Stimulated activated CD8-positive, alpha-beta memory T cell treated with anti-CD3 and anti-CD28 coated beads, Interleukin-12 subunit alpha, Interleukin-12 subunit beta, amount 100 ng/mL, for 24 hours (primary cell): ENCODE results near the gene SLC13A3.

ENCODE experiments used
- DNase-seq: peaks from one replicate; pipeline ENCODE4 v3.0.0-alpha.2; 2020; ENCODE audit errors: extremely low read depth

Gene SLC13A3

GRCh38 chr20:46558511-46558959 lies 92.7 kb downstream of the SLC13A3 start:
- DNase-seq, result peak; percentile 34

- DNase-seq, result no peak
Measured at GRCh38 chr20:46557231-46557956, 93.9 kb downstream of the SLC13A3 start.

DNA sequence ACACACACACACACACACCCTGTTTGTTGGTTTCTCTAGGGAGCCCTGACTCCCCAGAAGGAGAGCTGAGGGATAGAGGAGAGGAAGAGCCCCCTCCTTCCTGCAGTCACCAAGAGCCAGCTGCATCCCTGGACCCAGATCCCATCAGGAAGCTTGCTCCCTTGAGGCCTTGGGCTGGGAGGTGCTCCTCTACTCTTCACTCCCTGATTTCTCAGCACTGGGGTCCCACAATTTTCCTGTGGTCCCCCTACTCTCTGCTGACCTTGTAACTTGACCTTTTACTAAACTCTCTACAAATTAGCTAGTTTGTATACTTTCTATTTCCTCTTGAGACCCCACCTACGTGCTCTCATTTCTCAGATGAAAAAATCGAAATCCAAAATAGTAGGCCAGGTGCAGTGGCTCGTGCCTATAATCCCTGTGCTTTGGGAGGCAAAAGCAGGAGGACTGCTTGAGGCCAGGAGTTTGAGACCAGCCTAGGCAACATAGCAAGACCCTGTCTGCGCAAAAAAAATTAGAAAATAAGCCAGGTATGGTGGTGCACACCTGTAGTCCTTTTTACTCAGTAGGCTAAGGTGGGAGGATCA lies 95.8 kb downstream of the SLC13A3 start:
- DNase-seq, result no peak

DNA sequence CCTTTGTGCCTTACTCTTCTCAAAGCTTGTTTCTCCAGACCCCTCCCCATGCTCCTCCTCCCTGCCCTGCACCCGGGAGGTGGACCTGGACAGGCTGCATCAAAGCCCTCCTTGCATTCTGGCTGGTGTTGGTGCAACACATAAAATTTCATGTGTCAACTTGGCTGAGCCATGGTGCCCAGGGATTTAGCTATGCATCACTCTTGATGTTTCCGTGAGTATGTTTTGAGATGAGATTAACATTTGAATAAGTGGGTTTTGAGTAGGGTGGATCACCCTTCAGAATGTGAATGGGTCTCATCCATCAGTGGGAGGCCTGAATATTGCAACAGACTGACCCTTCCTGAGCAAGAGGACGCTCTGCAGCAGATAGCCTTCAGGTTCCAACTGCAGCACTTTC lies 96.4 kb downstream of the SLC13A3 start:
- DNase-seq, result no peak

DNA sequence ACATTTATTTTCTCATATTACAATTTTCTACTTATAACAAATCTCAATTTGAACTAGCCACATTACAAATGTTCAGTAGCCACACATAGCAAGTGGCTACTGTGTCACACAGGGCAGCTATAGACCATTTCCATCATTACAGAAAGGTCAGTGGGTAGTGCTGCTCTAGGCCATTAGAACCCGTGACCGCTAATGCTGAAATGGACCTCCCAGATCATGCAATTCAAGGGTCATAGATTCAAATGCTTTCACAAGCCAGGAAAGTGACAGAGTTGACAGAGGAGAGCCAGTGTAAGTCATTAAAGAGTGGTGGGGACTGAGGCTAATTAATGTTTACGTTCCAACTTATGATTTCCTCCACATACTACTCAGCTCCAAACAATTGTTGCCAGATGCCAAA lies 97.3 kb downstream of the SLC13A3 start:
- no peak for DNase-seq

DNA sequence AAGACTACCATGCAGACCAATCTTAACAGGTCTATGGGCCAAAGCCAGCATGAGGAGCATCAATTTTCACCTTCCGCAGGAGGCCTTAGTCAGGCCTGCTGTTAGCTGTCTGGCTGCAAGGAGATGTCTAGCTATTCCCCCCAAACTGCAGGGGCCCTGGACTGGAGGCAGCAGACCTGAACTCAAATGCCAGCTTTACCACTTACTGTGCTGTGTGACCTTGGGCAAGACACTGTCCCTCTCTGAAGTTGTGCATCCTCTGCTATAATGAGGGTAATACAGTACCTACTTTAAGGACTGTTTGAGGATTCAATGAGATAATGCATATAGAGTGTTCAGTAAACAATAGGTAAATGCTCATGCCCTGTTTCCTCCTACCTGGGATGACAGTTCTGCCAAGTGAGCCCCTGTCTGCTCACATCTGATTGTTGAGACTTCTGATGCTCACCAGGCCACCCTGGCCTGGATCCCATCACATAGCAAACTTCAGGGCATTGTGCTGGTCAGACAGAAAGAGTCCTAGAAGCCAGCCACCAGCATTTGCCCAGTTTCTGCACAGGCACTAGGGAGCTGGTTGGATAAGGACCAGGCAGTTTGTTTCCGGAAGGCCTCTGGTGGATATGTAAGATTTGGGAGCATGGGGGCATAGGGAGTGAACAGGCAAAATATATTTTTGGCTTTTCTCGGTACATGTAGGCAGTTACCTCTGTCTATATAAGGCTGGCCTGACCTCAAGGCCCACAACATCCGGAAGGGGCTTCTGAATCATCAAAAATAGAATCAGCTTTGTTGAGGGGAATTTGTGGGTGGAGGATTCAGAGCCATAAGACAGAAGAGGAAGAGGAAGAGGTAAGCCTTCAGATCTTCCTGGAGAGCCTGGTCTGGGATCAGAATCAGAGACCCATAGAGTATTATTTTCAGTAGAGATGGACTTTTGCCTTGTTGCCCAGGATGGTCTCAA lies 98.5 kb downstream of the SLC13A3 start:
- DNase-seq, result peak; percentile 24

- DNase-seq, result no peak
Measured at GRCh38 chr20:46551522-46552381, 99.5 kb downstream of the SLC13A3 start.

- DNase-seq, result no peak
Measured at GRCh38 chr20:46550461-46550860, 100.8 kb downstream of the SLC13A3 start, which contains the start of gene OCSTAMP. TSS of gene OCSTAMP (minus strand) at chr20:46550654. CDS start at chr20:46550560, 94 bp downstream.

GRCh38 chr20:46549188-46549972 lies 101.9 kb downstream of the SLC13A3 start:
- DNase-seq, result no peak

DNA sequence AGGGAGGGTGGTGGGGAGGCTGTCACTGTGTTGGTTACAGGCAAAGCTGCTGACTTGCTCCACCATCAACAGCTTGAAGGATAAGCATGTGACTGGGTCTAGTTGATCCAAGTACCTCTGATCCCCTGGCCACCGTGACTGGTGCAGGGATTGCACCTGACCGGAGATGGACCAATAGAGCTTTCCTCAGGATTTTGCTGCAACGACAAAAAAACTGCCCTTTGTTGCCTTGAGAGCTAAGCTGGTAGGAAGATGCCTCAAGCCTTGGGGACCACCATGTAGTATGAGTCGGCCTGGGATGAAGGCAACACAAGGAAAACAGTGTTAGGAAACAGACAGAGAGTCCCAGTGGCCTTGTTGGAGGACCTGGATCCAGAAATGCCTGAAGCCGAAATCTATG lies 102.6 kb downstream of the SLC13A3 start:
- no peak for DNase-seq

- no peak for DNase-seq
Measured at GRCh38 chr20:46547995-46548394, 103.3 kb downstream of the SLC13A3 start.

- DNase-seq, result no peak
Measured at GRCh38 chr20:46546936-46547335, 104.3 kb downstream of the SLC13A3 start.

DNA sequence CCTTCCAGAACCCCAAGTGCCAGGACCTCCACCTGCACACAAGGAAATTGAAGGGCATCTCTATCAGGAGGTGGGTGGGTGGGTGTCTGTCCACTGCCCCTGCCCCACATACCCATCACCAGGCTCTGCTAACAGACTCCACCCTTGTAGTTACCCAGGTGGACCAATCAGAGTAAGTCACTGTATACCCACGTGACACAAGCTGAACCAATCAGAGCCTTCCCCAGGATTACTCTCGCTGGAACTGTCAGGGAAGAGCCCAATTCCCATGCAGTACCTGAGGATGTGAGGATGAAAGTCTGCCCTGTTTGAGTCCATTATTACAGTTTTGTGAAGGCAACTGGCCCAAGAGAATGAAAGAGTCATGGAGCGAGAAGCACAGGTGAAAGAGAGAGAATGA lies 105.0 kb downstream of the SLC13A3 start:
- DNase-seq, result no peak

DNA sequence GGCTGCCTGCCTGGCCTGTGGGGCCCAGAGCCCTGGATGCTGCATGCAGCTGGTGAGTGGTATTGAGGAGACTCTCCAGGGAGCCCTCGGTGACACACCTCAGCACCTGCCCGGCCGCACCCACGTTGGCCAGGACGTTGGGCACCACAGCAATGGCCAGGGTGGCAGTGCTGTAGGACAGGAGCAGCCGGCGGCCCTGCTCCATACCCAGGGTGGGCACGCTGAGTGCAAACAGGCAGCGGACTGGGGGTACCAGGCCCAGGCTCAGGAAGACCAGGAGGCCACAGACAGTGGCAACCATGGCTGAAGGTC lies 105.5 kb downstream of the SLC13A3 start:
- no peak for DNase-seq

DNA sequence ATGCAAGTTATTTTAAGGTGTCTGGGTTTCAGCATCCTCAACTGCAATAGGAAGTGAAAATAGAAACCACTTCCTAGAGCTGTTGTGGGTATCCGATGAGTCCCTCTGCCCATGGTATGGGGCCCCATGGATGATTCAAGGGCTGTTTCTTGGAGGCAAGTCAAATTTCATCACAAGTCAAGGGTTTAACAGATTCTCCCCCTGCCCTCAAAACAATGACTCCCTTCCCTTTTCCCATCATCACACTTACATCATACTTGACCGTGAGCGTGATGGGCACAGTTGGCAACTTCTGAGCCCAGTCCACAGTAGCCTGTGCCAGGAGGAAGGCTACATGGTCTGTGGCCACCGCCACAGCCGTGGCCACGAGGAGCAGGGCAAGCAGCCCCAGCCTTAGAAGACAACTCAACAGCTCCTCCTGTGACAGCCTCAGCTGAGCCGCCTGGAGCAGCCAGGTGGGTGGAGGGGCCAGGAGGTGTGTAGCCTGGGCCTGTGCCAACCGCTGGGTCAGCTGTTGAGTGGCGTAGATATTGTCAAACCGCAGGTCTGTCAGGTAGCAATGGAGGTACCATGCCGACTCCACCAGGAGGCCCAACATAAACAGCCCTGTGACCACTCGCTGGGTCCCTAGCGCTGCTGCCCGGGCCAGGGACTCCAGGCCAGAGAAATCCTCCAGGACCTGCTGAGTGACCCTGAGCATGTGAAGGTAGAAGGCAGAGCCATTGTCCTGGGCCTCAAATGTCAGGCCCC lies 106.0 kb downstream of the SLC13A3 start:
- DNase-seq, result no peak

- no peak for DNase-seq
Measured at GRCh38 chr20:46544576-46544975, 106.7 kb downstream of the SLC13A3 start.

GRCh38 chr20:46543959-46544358 lies 107.3 kb downstream of the SLC13A3 start:
- no peak for DNase-seq

- no peak for DNase-seq
Measured at GRCh38 chr20:46543033-46543432, 108.2 kb downstream of the SLC13A3 start.

- no peak for DNase-seq
Measured at GRCh38 chr20:46541229-46541935, 109.9 kb downstream of the SLC13A3 start.
